ENCODE data around the gene CPT1B. TPM values are rescaled to one million over a fixed set of nuclear protein-coding genes. Genes with fewer than 3 reads are reported as not detected.

Gene CPT1B
- total RNA-seq, 1 donor from 2014 or later = 5.7 TPM

DNA sequence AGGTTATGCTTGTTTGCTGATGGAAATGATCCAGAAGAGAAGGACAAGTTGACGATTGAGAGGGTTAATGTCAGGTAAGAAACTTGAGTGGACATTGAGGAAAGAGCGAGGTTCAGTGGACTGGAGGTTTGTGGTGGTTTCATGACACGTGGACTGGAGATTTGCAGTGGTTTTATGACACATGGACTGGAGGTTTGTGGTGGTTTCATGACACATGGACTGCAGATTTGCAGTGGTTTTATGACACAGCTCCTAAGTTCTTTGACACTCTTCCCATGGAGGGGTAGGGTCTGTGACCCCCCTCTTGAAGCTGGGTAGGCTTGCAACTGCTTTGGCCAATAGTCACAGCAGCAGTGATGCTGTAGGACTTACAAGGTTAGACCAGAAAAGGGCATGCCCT, 17.0 kb upstream of the CPT1B start:
- DNase-seq (ENCODE audit: low spot score in 2 of 2) = no peak
- no peak for FAIRE-seq

DNA sequence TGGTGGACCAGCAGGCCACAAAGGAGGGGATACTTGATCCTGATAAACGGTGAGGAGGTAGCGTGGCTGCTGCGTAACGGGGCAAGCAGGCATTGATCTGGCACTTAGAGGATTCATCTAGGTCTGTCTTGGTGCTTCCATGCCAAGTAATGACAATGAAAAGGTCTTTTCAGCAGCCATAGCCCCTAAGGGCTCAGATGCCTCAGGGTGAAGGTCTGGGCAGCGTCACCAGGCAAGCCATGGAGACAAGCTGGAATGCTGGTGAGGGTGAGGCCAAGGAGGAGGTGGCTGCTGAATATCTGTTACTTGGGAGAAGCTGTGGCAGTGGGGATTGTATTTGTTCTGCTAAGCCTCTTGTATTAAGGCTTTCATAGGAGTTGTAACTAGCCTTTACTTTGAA, 9.2 kb upstream of the CPT1B start:
- no peak for FAIRE-seq
- no peak for DNase-seq (ENCODE audit: low spot score in 2 of 2)

DNA sequence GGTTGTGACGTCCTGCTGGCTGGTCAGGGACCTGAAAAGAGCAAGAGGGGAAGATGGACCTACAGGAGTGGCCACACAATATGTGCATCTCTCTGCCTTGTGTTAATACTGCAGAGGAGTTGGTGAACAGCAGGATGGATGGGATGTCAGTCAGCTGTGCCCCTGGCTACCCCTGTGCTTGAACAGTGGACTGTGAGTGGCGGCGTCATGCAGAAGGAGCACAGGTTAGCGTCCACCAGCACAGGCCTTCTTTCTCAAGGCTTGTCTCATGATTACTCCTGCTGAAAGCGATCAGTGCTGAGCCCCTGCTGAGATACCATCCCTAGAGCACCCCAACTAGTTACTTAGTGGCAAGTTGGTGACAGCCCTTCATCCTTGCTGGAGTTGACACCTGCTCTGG, 8.2 kb upstream of the CPT1B start:
- FAIRE-seq (no peak), DNase-seq (ENCODE audit: low spot score in 2 of 2) (no peak)

- no peak for DNase-seq (ENCODE audit: low spot score in 2 of 2)
- FAIRE-seq = no peak
Measured at GRCh38 chr22:50585781-50586180, 7.6 kb upstream of the CPT1B start.

- FAIRE-seq = no peak
- DNase-seq (ENCODE audit: low spot score in 2 of 2) = no peak
Measured at GRCh38 chr22:50585238-50585637, 7.0 kb upstream of the CPT1B start.

DNA sequence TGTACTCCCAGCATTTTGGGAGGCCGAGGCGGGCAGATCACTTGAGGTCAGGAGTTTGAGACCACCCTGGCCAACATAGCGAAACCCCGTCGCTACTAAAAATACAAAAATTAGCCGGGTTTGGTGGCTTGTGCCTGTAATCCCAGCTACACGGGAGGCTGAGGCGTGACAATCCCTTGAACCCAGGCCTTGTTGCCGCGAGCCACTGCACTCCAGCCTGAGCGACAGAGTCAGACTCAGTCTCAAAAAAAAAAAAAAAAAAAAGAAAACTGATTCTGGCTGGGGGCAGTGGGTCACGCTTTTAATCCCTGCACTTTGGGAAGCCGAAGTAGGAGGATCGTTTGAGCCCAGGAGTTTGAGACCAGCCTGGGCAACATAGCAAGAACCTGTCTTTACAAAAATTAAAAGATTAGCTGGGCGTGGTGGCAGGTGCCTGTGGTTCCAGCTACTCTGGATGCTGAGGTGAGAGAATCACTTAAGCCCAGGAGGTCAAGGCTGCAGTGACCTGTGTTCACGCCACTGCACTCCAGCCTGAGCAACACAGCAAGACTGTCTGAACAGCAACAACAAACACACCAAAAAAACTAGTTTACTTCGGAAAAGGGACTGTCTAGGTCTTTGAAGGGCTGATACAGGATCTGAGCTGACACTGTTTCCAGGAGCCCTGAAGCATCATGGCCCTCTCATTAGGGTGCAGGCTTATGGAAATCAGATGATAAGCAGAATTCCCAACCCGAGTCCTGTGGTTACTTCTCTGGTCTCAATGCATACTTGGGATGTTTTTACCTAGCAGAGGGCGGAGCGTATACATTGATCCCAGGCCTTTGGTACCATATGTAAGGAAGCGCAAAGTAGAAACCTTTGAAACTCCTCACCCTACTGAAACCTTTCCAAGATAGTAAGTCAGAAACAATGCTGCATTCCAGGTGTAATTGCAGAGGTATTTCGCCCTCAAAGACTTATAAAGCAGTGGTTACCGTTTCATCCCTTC, 6.2 kb upstream of the CPT1B start:
- FAIRE-seq = no peak
- no peak for DNase-seq (ENCODE audit: low spot score in 2 of 2)

DNA sequence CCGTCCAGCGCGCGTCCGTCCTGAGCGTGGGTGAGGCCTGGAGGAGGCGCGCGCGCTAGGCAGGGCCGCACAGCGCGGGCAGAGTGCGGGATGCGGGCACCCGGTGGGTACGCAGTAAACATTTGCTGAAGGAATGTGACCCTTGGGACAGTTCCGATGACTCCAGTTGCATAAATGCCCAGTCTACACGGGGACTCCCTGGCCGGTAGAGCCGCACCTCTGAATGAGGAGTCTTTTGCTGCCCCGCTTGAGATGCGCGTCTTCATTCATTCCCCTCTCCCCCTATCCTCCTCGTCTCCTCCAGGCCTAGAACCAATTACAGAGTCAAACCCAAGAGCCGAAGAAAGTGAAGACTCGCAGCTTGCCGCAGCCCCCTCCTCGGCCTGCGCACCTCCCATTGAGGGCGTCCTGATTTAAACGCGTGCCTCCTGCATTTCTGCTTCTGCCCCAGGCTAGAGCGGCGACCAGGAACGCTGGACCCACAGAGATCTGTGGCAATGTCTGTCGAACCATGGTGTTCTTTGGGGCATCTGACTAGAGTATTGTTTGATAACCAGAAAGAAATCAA, 5.2 kb upstream of the CPT1B start:
- FAIRE-seq (no peak), DNase-seq (ENCODE audit: low spot score in 2 of 2) (peak in 1 of 2 donors; percentile 37)

DNA sequence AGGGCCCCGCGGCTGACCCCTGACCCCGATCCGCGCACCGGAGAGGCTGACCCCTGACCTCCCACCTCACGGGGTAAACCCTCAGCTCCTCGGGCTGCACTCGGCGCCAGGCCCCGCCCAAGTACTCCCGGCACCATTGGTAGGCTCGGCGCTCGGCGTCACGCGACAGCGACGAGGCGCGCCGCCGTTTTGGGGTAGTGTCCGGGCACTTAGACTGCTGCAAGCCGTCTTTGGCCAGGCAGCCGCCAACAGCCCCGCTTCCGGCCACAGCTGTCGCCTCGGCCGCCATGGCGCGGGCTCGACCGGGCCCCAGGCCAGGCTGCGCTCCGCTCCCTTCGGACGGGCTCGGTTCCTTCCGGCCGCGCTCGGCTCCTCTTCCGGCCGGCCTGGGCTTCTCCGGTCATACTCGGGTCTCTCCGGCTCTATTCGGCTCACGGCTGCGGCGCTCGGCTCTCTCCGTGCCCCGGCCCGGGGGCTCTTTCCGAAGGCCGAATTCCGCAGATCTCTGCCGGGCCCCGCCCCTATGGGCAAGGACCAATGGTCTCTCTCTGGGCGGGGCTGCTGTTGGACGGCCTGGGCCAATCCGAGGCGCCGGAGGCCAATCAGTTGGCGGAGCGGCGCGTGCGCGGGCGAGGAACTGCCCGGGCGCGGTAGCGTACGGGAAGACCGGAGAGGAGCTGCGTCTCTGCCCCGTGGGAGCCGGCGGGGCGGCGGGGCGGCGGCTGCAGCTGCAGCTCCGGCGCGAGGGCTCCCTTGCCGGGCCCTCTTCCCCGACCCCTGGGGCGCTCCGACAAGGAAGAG, 4.5 kb upstream of the CPT1B start, which contains the start of gene CHKB:
Gene CHKB (minus strand): TSS at position 357 of the 801 bp plus-strand sequence. CDS start 68 bp downstream, at position 289.
- FAIRE-seq = peak; percentile 91
- peak; percentile 100 for DNase-seq (ENCODE audit: low spot score in 2 of 2)

- no peak for FAIRE-seq
- DNase-seq (ENCODE audit: low spot score in 2 of 2) = no peak
Measured at GRCh38 chr22:50581950-50582492, 3.8 kb upstream of the CPT1B start.

DNA sequence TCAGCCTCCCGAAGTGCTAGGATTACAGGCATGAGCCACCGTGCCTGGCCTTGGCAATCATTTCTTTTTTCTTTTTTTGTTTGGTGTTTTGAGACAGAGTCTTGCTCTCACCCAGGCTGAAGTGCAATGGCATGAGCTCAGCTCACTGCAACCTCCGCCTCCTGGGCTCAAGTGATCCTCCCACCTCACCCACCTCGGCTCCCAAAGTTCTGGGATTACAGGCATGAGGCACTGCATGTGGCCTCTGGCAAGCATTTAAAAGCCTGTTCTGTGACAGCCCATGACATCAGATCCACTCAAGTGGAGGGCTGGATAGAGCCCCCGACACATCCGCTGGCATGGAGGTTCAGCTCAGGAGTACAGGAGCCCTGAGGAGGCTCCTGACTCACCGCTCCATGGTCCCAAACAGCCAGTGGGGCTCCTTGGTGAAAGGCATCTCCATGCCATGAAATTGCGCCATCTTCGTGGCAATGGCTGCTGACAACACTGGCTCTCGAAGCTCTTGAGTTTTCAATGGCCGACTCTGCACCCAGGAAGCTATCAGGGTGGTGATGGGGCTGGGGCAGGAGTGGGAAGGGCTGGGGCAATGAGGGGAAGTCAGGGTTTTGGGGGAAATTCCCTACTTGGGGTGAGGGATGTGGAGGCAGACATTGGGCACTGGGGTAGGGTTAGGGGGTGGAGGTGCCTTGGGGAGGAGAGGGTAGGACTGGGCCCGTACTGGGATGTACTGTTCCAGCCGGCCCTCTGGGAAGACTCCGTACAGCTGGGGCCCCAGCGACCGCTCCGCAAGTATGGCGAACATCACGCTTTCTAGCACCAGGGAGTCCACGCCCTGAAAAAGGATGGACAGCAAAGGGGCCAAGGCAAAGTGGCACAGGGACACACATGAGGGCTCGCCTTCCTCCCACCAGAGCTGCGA, 3.1 kb upstream of the CPT1B start:
- DNase-seq (ENCODE audit: low spot score in 2 of 2) (no peak), FAIRE-seq (no peak)

- FAIRE-seq = no peak
- DNase-seq (ENCODE audit: low spot score in 2 of 2) = no peak
Measured at GRCh38 chr22:50579752-50580151, 1.5 kb upstream of the CPT1B start.

- DNase-seq (ENCODE audit: low spot score in 2 of 2) = peak in 1 of 2 donors; percentile 51
- FAIRE-seq = no peak
Measured at GRCh38 chr22:50578776-50579310, 616 bp upstream of the CPT1B start.

GRCh38 chr22:50577697-50577986, 585 bp downstream of the CPT1B start:
- no peak for FAIRE-seq
- DNase-seq (ENCODE audit: low spot score in 2 of 2) = no peak

GRCh38 chr22:50576806-50577696, 1.2 kb downstream of the CPT1B start:
- DNase-seq (ENCODE audit: low spot score in 2 of 2) (peak in 1 of 2 donors; percentile 35), FAIRE-seq (no peak)

DNA sequence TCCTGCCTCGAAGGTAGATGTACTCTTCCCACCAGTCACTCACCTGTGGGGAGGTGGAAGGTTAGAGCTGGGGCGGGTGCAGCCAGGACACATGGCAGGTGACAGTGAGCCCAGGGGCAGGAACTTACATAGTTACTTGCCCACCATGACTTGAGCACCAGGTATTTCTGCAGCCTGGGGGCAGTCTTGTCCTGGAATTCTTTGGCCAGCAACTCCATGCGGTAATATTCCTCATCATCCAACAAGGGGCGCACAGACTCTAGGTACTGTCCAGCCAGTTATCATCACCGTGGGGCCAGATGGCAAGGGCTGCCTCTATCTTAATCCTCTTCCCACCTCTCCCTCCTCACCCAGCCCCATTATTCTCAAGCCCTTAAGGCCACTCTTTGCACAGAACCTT, 2.2 kb downstream of the CPT1B start:
- FAIRE-seq = no peak
- DNase-seq (ENCODE audit: low spot score in 2 of 2) = no peak

- FAIRE-seq = no peak
Measured at GRCh38 chr22:50575426-50575941, 2.7 kb downstream of the CPT1B start.

DNA sequence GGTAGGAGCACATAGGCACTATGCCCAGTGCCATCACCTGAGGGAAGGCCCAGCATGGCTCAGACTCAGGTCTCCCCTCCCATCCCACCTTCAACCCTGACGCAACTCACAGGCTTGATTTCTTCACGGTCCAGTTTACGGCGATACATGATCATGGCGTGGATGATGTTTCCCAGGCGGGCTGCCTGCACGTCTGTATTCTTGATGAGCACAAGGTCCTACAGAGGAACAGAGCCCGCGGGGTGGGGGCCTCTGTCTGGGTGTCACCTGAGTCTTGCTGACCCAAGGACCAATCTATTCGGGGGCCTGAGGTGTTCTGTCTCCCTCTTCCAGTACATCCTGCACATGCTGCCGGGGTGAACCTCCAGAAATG, 3.9 kb downstream of the CPT1B start:
- FAIRE-seq = no peak

More at GRCh38 chr22:50575426-50575941, 2.7 kb downstream of the CPT1B start:
- DNase-seq (ENCODE audit: low spot score in 2 of 2) = peak in 1 of 2 donors; percentile 26

More for the DNA sequence above, 3.9 kb downstream of the CPT1B start:
- no peak for DNase-seq (ENCODE audit: low spot score in 2 of 2)

All from frontal cortex (tissue), 4 donors.